ENCODE measurements around the gene TMEM168.
"Not testable (repeated sequence)": the region's sequence is repeated elsewhere in the genome, so short reads cannot be mapped to it uniquely, and the experiment has no call there.

TMEM168 gene

GRCh38 chr7:112749775-112750174 lies 40.4 kb downstream of the TMEM168 start:
- no peaks in the 10 kb centered on the region for H3K9me3 ChIP-seq (ENCODE audit: control insufficient read depth, insufficient read depth, low read length)
- H3K9ac ChIP-seq (ENCODE audit: low read depth, low read length): no peak overlapping the region
- H3K4me3 ChIP-seq (ENCODE audit: low read depth, low read length): no peak overlapping the region
- no peaks in the 10 kb centered on the region for H3K27me3 ChIP-seq (ENCODE audit: control insufficient read depth, insufficient read depth, low read length)
- H3K36me3 ChIP-seq (ENCODE audit: control insufficient read depth, insufficient read depth, low read length): no peaks in the 10 kb centered on the region
- no peaks in the 10 kb centered on the region for H3K4me1 ChIP-seq (ENCODE audit: control insufficient read depth, insufficient read depth, low read length)
- no peak overlapping the region for H3K27ac ChIP-seq (ENCODE audit: low read depth, low read length)

GRCh38 chr7:112748381-112748780 lies 41.8 kb downstream of the TMEM168 start:
- Histone ChIP-seq H3K36me3 (ENCODE audit: control insufficient read depth, insufficient read depth, low read length) (no peaks in the 10 kb centered on the region), H3K9ac (ENCODE audit: low read depth, low read length) (no peak overlapping the region), H3K4me3 (ENCODE audit: low read depth, low read length) (no peak overlapping the region), H3K4me1 (ENCODE audit: control insufficient read depth, insufficient read depth, low read length) (no peaks in the 10 kb centered on the region), H3K9me3 (ENCODE audit: control insufficient read depth, insufficient read depth, low read length) (no peaks in the 10 kb centered on the region), H3K27me3 (ENCODE audit: control insufficient read depth, insufficient read depth, low read length) (no peaks in the 10 kb centered on the region), H3K27ac (ENCODE audit: low read depth, low read length) (no peak overlapping the region)

- H3K9me3 ChIP-seq (ENCODE audit: control insufficient read depth, insufficient read depth, low read length): no peaks in the 10 kb centered on the region
- H3K4me1 ChIP-seq (ENCODE audit: control insufficient read depth, insufficient read depth, low read length): no peaks in the 10 kb centered on the region
- H3K4me3 ChIP-seq (ENCODE audit: low read depth, low read length): no peak overlapping the region
- H3K36me3 ChIP-seq (ENCODE audit: control insufficient read depth, insufficient read depth, low read length): no peaks in the 10 kb centered on the region
- H3K27ac ChIP-seq (ENCODE audit: low read depth, low read length): no peak overlapping the region
- no peak overlapping the region for H3K9ac ChIP-seq (ENCODE audit: low read depth, low read length)
- no peaks in the 10 kb centered on the region for H3K27me3 ChIP-seq (ENCODE audit: control insufficient read depth, insufficient read depth, low read length)
These were observed 44.6 kb downstream of the TMEM168 start for GRCh38 chr7:112745635-112746034.

GRCh38 chr7:112744818-112745217 lies 45.4 kb downstream of the TMEM168 start:
- H3K9ac ChIP-seq (ENCODE audit: low read depth, low read length): no peak overlapping the region

GRCh38 chr7:112743811-112744210 lies 46.4 kb downstream of the TMEM168 start:
- Histone ChIP-seq H3K36me3 (ENCODE audit: control insufficient read depth, insufficient read depth, low read length) (no peaks in the 10 kb centered on the region), H3K9me3 (ENCODE audit: control insufficient read depth, insufficient read depth, low read length) (no peaks in the 10 kb centered on the region), H3K27ac (ENCODE audit: low read depth, low read length) (no peak overlapping the region), H3K4me3 (ENCODE audit: low read depth, low read length) (no peak overlapping the region), H3K27me3 (ENCODE audit: control insufficient read depth, insufficient read depth, low read length) (no peaks in the 10 kb centered on the region), H3K9ac (ENCODE audit: low read depth, low read length) (no peak overlapping the region), H3K4me1 (ENCODE audit: control insufficient read depth, insufficient read depth, low read length) (no peaks in the 10 kb centered on the region)

More at GRCh38 chr7:112744818-112745217, 45.4 kb downstream of the TMEM168 start:
- no peaks in the 10 kb centered on the region for H3K4me1 ChIP-seq (ENCODE audit: control insufficient read depth, insufficient read depth, low read length)
- no peak overlapping the region for H3K27ac ChIP-seq (ENCODE audit: low read depth, low read length)
- no peaks in the 10 kb centered on the region for H3K27me3 ChIP-seq (ENCODE audit: control insufficient read depth, insufficient read depth, low read length)
- no peaks in the 10 kb centered on the region for H3K9me3 ChIP-seq (ENCODE audit: control insufficient read depth, insufficient read depth, low read length)
- H3K4me3 ChIP-seq (ENCODE audit: low read depth, low read length): no peak overlapping the region
- H3K36me3 ChIP-seq (ENCODE audit: control insufficient read depth, insufficient read depth, low read length): no peaks in the 10 kb centered on the region

- Histone ChIP-seq H3K9ac (ENCODE audit: low read depth, low read length) (no peak overlapping the region), H3K27me3 (ENCODE audit: control insufficient read depth, insufficient read depth, low read length) (no peaks in the 10 kb centered on the region), H3K9me3 (ENCODE audit: control insufficient read depth, insufficient read depth, low read length) (no peaks in the 10 kb centered on the region)
These were observed 49.5 kb downstream of the TMEM168 start for GRCh38 chr7:112740667-112741066.

GRCh38 chr7:112739436-112740180 lies 50.6 kb downstream of the TMEM168 start:
- H3K9ac ChIP-seq (ENCODE audit: low read depth, low read length): no peak overlapping the region
- H3K36me3 ChIP-seq (ENCODE audit: control insufficient read depth, insufficient read depth, low read length): no peaks in the 10 kb centered on the region
- H3K27me3 ChIP-seq (ENCODE audit: control insufficient read depth, insufficient read depth, low read length): no peaks in the 10 kb centered on the region
- H3K27ac ChIP-seq (ENCODE audit: low read depth, low read length): no peak overlapping the region
- no peaks in the 10 kb centered on the region for H3K4me1 ChIP-seq (ENCODE audit: control insufficient read depth, insufficient read depth, low read length)
- no peak overlapping the region for H3K4me3 ChIP-seq (ENCODE audit: low read depth, low read length)
- no peaks in the 10 kb centered on the region for H3K9me3 ChIP-seq (ENCODE audit: control insufficient read depth, insufficient read depth, low read length)

More at GRCh38 chr7:112740667-112741066, 49.5 kb downstream of the TMEM168 start:
- Histone ChIP-seq H3K36me3 (ENCODE audit: control insufficient read depth, insufficient read depth, low read length) (no peaks in the 10 kb centered on the region), H3K27ac (ENCODE audit: low read depth, low read length) (no peak overlapping the region), H3K4me3 (ENCODE audit: low read depth, low read length) (no peak overlapping the region), H3K4me1 (ENCODE audit: control insufficient read depth, insufficient read depth, low read length) (no peaks in the 10 kb centered on the region)

- Histone ChIP-seq H3K36me3 (ENCODE audit: control insufficient read depth, insufficient read depth, low read length) (no peaks in the 10 kb centered on the region), H3K27ac (ENCODE audit: low read depth, low read length) (no peak overlapping the region), H3K27me3 (ENCODE audit: control insufficient read depth, insufficient read depth, low read length) (no peaks in the 10 kb centered on the region), H3K9me3 (ENCODE audit: control insufficient read depth, insufficient read depth, low read length) (no peaks in the 10 kb centered on the region; the same call in 1 of the 2 replicates), H3K9ac (ENCODE audit: low read depth, low read length) (no peak overlapping the region), H3K4me1 (ENCODE audit: control insufficient read depth, insufficient read depth, low read length) (no peaks in the 10 kb centered on the region), H3K4me3 (ENCODE audit: low read depth, low read length) (no peak overlapping the region)
These were observed 54.9 kb downstream of the TMEM168 start for GRCh38 chr7:112735261-112735660.

- not testable (repeated sequence) for H3K4me3 ChIP-seq (ENCODE audit: low read depth, low read length); H3K9me3 ChIP-seq (ENCODE audit: control insufficient read depth, insufficient read depth, low read length); H3K36me3 ChIP-seq (ENCODE audit: control insufficient read depth, insufficient read depth, low read length); H3K4me1 ChIP-seq (ENCODE audit: control insufficient read depth, insufficient read depth, low read length); H3K9ac ChIP-seq (ENCODE audit: low read depth, low read length); H3K27ac ChIP-seq (ENCODE audit: low read depth, low read length); H3K27me3 ChIP-seq (ENCODE audit: control insufficient read depth, insufficient read depth, low read length)
These were observed 58.9 kb downstream of the TMEM168 start for GRCh38 chr7:112731324-112731723.

- Histone ChIP-seq H3K27ac (ENCODE audit: low read depth, low read length) (no peak overlapping the region), H3K9ac (ENCODE audit: low read depth, low read length) (no peak overlapping the region), H3K36me3 (ENCODE audit: control insufficient read depth, insufficient read depth, low read length) (no peaks in the 10 kb centered on the region), H3K9me3 (ENCODE audit: control insufficient read depth, insufficient read depth, low read length) (no peaks in the 10 kb centered on the region), H3K27me3 (ENCODE audit: control insufficient read depth, insufficient read depth, low read length) (no peaks in the 10 kb centered on the region), H3K4me1 (ENCODE audit: control insufficient read depth, insufficient read depth, low read length) (no peaks in the 10 kb centered on the region), H3K4me3 (ENCODE audit: low read depth, low read length) (no peak overlapping the region)
These were observed 64.1 kb downstream of the TMEM168 start for GRCh38 chr7:112726076-112726475.

- Histone ChIP-seq H3K27ac (ENCODE audit: low read depth, low read length) (no peak overlapping the region), H3K9ac (ENCODE audit: low read depth, low read length) (no peak overlapping the region), H3K27me3 (ENCODE audit: control insufficient read depth, insufficient read depth, low read length) (no peaks in the 10 kb centered on the region), H3K9me3 (ENCODE audit: control insufficient read depth, insufficient read depth, low read length) (no peaks in the 10 kb centered on the region), H3K4me3 (ENCODE audit: low read depth, low read length) (no peak overlapping the region), H3K36me3 (ENCODE audit: control insufficient read depth, insufficient read depth, low read length) (no peaks in the 10 kb centered on the region), H3K4me1 (ENCODE audit: control insufficient read depth, insufficient read depth, low read length) (no peaks in the 10 kb centered on the region)
These were observed 66.8 kb downstream of the TMEM168 start for GRCh38 chr7:112723416-112723815.
